Astrocyte of the cerebellum (primary cell): ENCODE data around the gene INPP5A.
"Not testable (repeated sequence)": the region's sequence is repeated elsewhere in the genome, so short reads cannot be mapped to it uniquely, and the experiment has no call there.

Source experiments
- DNase-seq: peaks from one replicate; pipeline ENCODE4 v3.0.0-alpha.2; 2011; ENCODE audit warnings: low read depth
- H3K4me3 ChIP-seq: 2 replicates; pipeline ENCODE4 v1.5.1; 2011; ENCODE audit warnings: mild to moderate bottlenecking, low read depth, low read length, moderate library complexity
- CTCF ChIP-seq: IDR thresholded peaks from 2 replicates; pipeline ENCODE4 v1.5.1; 2012; ENCODE audit warnings: low read length, low read depth, moderate library complexity, mild to moderate bottlenecking; ENCODE audit errors: missing control alignments
- in situ Hi-C: cut with HindIII; loops from 2 replicates; pipeline ENCODE4 v1.10.0; 2017; ENCODE audit warnings: low sequenced_read_pairs

The INPP5A gene

GRCh38 chr10:132504501-132505272, 32.9 kb upstream of the INPP5A start:
- no peak for TF ChIP-seq CTCF
- H3K4me3 ChIP-seq = no peak overlapping the region
- in situ Hi-C loops = no loop called here
- no peak for DNase-seq

- DNase-seq, in situ Hi-C loops, H3K4me3 ChIP-seq: not testable (repeated sequence)
These were observed 32.0 kb upstream of the INPP5A start for GRCh38 chr10:132505546-132505945.

- peak; percentile 69 for DNase-seq
- TF ChIP-seq CTCF = no peak
- in situ Hi-C loops = no loop called here
- no peak overlapping the region for H3K4me3 ChIP-seq
These were observed 30.7 kb upstream of the INPP5A start for GRCh38 chr10:132506711-132507408.

- no peak for TF ChIP-seq CTCF
- DNase-seq = no peak
- H3K4me3 ChIP-seq = no peak overlapping the region
- in situ Hi-C loops = no loop called here
These were observed 30.1 kb upstream of the INPP5A start for GRCh38 chr10:132507409-132507955.

GRCh38 chr10:132507956-132508490, 29.6 kb upstream of the INPP5A start:
- TF ChIP-seq CTCF = no peak
- in situ Hi-C loops = no loop called here

GRCh38 chr10:132508581-132509443, 28.8 kb upstream of the INPP5A start:
- DNase-seq = no peak
- no peak overlapping the region for H3K4me3 ChIP-seq
- TF ChIP-seq CTCF = no peak
- in situ Hi-C loops = no loop called here

More at GRCh38 chr10:132507956-132508490, 29.6 kb upstream of the INPP5A start:
- H3K4me3 ChIP-seq = no peak overlapping the region
- DNase-seq = no peak
